K562 (cell line): ENCODE measurements around the gene CATSPER1. TPM values are rescaled to one million over a fixed set of nuclear protein-coding genes. Genes with fewer than 3 reads are reported as not detected.
A peak's percentile ranks its signal among the peaks of the same experiment; 100 is the strongest.

ENCODE experiments used
- ARID3A ChIP-seq: IDR thresholded peaks from 2 replicates; pipeline ENCODE4 v1.6.1; 2012; ENCODE audit warnings: low read depth, low read length, improper control_type of control experiment, borderline replicate concordance
- BHLHE40 ChIP-seq: IDR thresholded peaks from 2 replicates; pipeline ENCODE4 v1.6.1; 2011; ENCODE audit warnings: low read length, improper control_type of control experiment
- ELF4 ChIP-seq: fragments of 450-650 bp; formaldehyde crosslinking; IDR thresholded peaks from 2 replicates; pipeline ENCODE4 v1.4.0; 2022; ENCODE audit warnings: missing genetic modification characterization
- ETV6 ChIP-seq, 3 experiments: fragments of 150-350 bp in 1 of 3; sonication (generic) in 1 of 3; formaldehyde crosslinking in 1 of 3; IDR thresholded peaks; 2 replicates each; pipeline versions ENCODE4 v1.6.1 to v1.8.0; 2014 to 2022; ENCODE audit warnings: borderline replicate concordance in 2 of 3, low read depth in 2 of 3, antibody characterized with exemption in 1 of 3, low read length in 1 of 3, mild to moderate bottlenecking in 1 of 3, missing genetic modification reagents in 1 of 3
- EWSR1 ChIP-seq: fragments of 450-650 bp; IDR thresholded peaks from 2 replicates; pipeline ENCODE4 v1.6.1; 2018; ENCODE audit warnings: borderline replicate concordance, mild to moderate bottlenecking, low read depth, moderate library complexity; ENCODE audit not compliant: partially characterized antibody
- HEY1 ChIP-seq: fragments of 250-450 bp; sonication (Bioruptor Pico); IDR thresholded peaks from 2 replicates; pipeline ENCODE4 v1.5.0; 2020; ENCODE audit warnings: mild to moderate bottlenecking, moderate library complexity, borderline replicate concordance
- MBD1 ChIP-seq: fragments of 250-450 bp; sonication (Bioruptor Pico); IDR thresholded peaks from 2 replicates; pipeline ENCODE4 v1.8.0; 2022; ENCODE audit warnings: inconsistent platforms
- NFE2 ChIP-seq: IDR thresholded peaks from 2 replicates; pipeline ENCODE4 v1.6.1; 2014; ENCODE audit warnings: antibody characterized with exemption, low read depth
- PCBP1 ChIP-seq: fragments of 200-400 bp; formaldehyde crosslinking; IDR thresholded peaks from 2 replicates; pipeline ENCODE4 v1.6.1; 2018; ENCODE audit warnings: mild to moderate bottlenecking, low read depth, low read length; ENCODE audit not compliant: poor library complexity, severe bottlenecking
- TFE3 ChIP-seq: fragments of 450-650 bp; formaldehyde crosslinking; IDR thresholded peaks from 2 replicates; pipeline ENCODE4 v1.4.0; 2020; ENCODE audit warnings: mild to moderate bottlenecking, mixed read lengths
- THAP7 ChIP-seq: fragments of 250-450 bp; sonication (Bioruptor Pico); IDR thresholded peaks from 2 replicates; pipeline ENCODE4 v1.5.0; 2021
- VEZF1 ChIP-seq: fragments of 200-800 bp; sonication (Bioruptor generic); IDR thresholded peaks from 2 replicates; pipeline ENCODE4 v1.6.1; 2017; ENCODE audit warnings: missing genetic modification characterization, missing compliant biosample characterization
- ZFX ChIP-seq: sonication (generic); formaldehyde crosslinking; IDR thresholded peaks from 2 replicates; pipeline ENCODE4 v1.8.0; 2022; ENCODE audit warnings: mild to moderate bottlenecking, missing genetic modification reagents, moderate library complexity
- ZNF518B ChIP-seq: fragments of 250-450 bp; sonication (Bioruptor Pico); IDR thresholded peaks from 2 replicates; pipeline ENCODE4 v1.5.0; 2021; ENCODE audit warnings: mild to moderate bottlenecking, moderate library complexity
- ZNF583 ChIP-seq: fragments of 250-450 bp; sonication (Bioruptor Pico); IDR thresholded peaks from 2 replicates; pipeline ENCODE4 v1.4.0; 2020
- polyA plus RNA-seq, 8 experiments: library from polyadenylated mRNA; depleted of rRNA in 4 of 8; stranded (reverse) in 5 of 8; unstranded in 3 of 8; fragments of >200 nt; fragmentation: Nextera tagmentation in 2 of 8; fragmentation: Illumina TruSeq in 1 of 8; extraction: Ambion mirVana in 2 of 8; extraction: Trizol in 1 of 8; gene quantifications; 2 replicates each; pipeline versions ENCODE4 v1.2.1 to v1.2.3, GENCODE V29; 2011 to 2014; ENCODE audit warnings: inconsistent platforms in 1 of 8, missing spikeins in 1 of 8
- total RNA-seq, 7 experiments: library from RNA; depleted of rRNA in 6 of 7; stranded (reverse); fragments of >200 nt in 6 of 7; fragmentation: Illumina TruSeq in 2 of 7; extraction: Trizol in 2 of 7; gene quantifications; 2 replicates each; pipeline versions ENCODE4 v1.2.1 to v1.2.3, GENCODE V29; 2011 to 2021; ENCODE audit warnings: low replicate concordance in 1 of 7

CATSPER1 gene
- total and polyA plus RNA-seq, 9 of the 15 experiments (the other 6 are each of a cell fraction or from before 2014, with no cell fraction given): 0.21 to 3.3 (median 0.76) TPM

- TF ChIP-seq VEZF1 (CRISPR knock-in tag) (peak; percentile 89), NFE2 (peak; percentile 50; the same call in 1 of the 2 replicates), ZNF583 (no peak), ELF4 (CRISPR knock-in tag) (no peak), EWSR1 (no peak), THAP7 (no peak), ZFX (CRISPR knock-in tag) (no peak), ARID3A (no peak), HEY1 (CRISPR knock-in tag) (no peak), ZNF518B (CRISPR knock-in tag) (no peak), ETV6 (IDR thresholded peaks at IDR 0.05; ENCODE audit: borderline replicate concordance in 1 of 2, low read depth in 2 of 2, low read length in 1 of 2) (no peak; a peak in 1 of 4 replicates), ETV6 (CRISPR knock-in tag; IDR thresholded peaks at IDR 0.05; ENCODE audit: borderline replicate concordance) (no peak), MBD1 (CRISPR knock-in tag) (no peak), TFE3 (no peak), PCBP1 (no peak), BHLHE40 (no peak)
Measured at GRCh38 chr11:66020618-66021357, 5.5 kb downstream of the CATSPER1 start (continued).
